ENCODE measurements around the gene MAP1LC3B.

The MAP1LC3B gene

DNA sequence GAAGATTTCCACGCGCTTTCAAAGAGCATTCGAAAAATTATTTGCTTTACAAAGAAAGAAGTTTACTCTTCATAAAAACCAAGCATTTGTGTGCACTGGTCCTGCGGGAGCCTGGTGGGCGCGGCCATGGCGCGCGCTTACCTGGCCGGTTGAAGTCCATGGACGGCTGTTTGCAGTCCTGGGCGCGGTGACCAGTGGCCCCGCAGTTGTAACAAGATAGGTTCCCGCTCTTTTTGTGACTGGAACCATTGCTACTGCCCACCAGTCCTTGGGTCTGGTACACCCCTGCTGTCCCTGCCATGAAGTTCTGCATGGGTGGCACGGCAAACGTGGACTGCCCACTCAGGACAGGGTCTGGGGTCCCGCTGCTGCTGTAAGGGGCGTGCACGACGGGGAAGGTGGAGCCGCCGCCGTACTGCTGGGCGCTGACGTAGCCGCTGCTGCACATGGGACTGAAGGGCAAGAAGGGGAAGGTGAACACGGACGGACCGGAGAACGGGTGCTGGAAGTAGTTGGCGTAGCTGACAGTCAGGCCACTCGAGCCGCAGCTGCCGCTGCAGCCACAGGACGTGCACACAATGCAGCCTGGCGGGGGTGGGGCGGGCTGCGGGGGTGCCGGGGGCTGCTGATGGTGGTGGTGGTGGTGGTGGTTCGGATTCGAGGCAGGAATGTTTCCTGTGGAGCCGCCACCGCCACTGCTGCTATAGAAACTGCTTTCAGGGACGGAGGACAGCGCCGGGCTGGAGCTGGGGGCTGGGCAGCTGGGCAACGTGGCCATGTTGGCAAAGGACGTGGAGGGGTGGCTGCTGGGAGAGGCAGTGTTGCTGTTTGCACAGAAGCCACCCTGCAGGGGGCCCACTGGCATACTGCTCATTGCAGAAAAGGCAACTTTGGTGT is 19.5 kb downstream of the MAP1LC3B start:
- Histone ChIP-seq H3K27me3 (ENCODE audit: control insufficient read depth, low read length) (no peaks in the 10 kb centered on the region), H4K20me1 (ENCODE audit: control insufficient read depth, insufficient read depth, low read depth, low read length) (no peaks in the 10 kb centered on the region), H3K36me3 (ENCODE audit: control insufficient read depth, low read length) (no peaks in the 10 kb centered on the region; the same call in 1 of the 2 replicates), H3K27ac (ENCODE audit: low read depth, low read length) (no peak overlapping the region), H3K4me3 (ENCODE audit: low read length) (no peak overlapping the region), H3K79me2 (ENCODE audit: control insufficient read depth, low read length) (no peaks in the 10 kb centered on the region), H3K9me2 (replicated peaks; ENCODE audit: control insufficient read depth, low read length) (no peaks in the 10 kb centered on the region), H3K9me3 (ENCODE audit: control insufficient read depth, insufficient read depth, low read length) (no peaks in the 10 kb centered on the region), H3K4me1 (ENCODE audit: control insufficient read depth, low read length) (no peaks in the 10 kb centered on the region), H3K4me2 (ENCODE audit: low read length) (no peak overlapping the region), H3F3A (ENCODE audit: control insufficient read depth, insufficient read depth) (peaks cover 7% of the 10 kb centered on the region; the same call in 1 of the 2 replicates)
- TF ChIP-seq CTCF (IDR thresholded peaks at IDR 0.05; ENCODE audit: low read depth, low read length, poor library complexity, severe bottlenecking) = no peak
- no peak for TF ChIP-seq EZH2phosphoT487 (IDR thresholded peaks at IDR 0.05; ENCODE audit: borderline replicate concordance, low read length)

DNA sequence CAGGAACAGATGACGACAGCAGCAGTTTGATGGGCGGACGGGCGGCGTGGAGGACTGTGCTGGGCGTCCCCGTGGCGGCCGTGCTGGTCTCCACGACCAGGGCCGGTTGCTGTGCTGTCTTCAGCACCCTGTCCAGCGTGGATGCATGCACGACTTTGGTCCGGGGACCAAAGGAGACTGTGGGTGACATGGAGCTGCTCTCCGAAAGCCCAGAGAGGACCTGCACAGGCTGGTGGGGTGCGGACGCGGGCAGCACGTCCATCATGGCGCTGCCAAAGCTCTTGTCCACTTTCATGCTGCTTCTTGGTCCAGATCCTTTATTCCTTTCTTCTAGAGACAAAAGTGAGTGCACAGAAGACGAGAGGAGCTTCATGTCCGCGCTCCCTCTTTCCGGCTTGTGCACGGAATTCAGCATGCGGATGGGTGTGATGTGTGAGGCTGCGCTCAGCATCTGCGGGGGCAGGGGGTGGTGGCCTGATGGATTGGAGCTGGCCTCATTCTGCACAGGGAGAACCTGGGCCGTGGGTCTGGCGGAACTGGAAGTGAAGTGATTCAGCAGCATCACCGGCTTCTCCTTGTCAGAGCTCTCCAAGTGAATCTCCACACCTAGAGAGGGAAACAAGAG is 20.3 kb downstream of the MAP1LC3B start:
- H3K36me3 ChIP-seq (ENCODE audit: control insufficient read depth, low read length) = no peaks in the 10 kb centered on the region; the same call in 1 of the 2 replicates
- no peak overlapping the region for H3K4me2 ChIP-seq (ENCODE audit: low read length)
- no peaks in the 10 kb centered on the region for H3K4me1 ChIP-seq (ENCODE audit: control insufficient read depth, low read length)
- H4K20me1 ChIP-seq (ENCODE audit: control insufficient read depth, insufficient read depth, low read depth, low read length) = no peaks in the 10 kb centered on the region
- no peaks in the 10 kb centered on the region for H3K9me2 ChIP-seq (replicated peaks; ENCODE audit: control insufficient read depth, low read length)
- H3K79me2 ChIP-seq (ENCODE audit: control insufficient read depth, low read length) = no peaks in the 10 kb centered on the region
- no peaks in the 10 kb centered on the region for H3K9me3 ChIP-seq (ENCODE audit: control insufficient read depth, insufficient read depth, low read length)
- no peaks in the 10 kb centered on the region for H3K27me3 ChIP-seq (ENCODE audit: control insufficient read depth, low read length)
- no peak overlapping the region for H3K4me3 ChIP-seq (ENCODE audit: low read length)
- TF ChIP-seq EZH2phosphoT487 (IDR thresholded peaks at IDR 0.05; ENCODE audit: borderline replicate concordance, low read length) (no peak), CTCF (IDR thresholded peaks at IDR 0.05; ENCODE audit: low read depth, low read length, poor library complexity, severe bottlenecking) (no peak)
- H3F3A ChIP-seq (ENCODE audit: control insufficient read depth, insufficient read depth) = peaks cover 7% of the 10 kb centered on the region; the same call in 1 of the 2 replicates
- H3K27ac ChIP-seq (ENCODE audit: low read depth, low read length) = no peak overlapping the region

GRCh38 chr16:87412996-87413421 is 20.9 kb downstream of the MAP1LC3B start:
- Histone ChIP-seq H3K27me3 (ENCODE audit: control insufficient read depth, low read length) (no peaks in the 10 kb centered on the region), H3K4me2 (ENCODE audit: low read length) (no peak overlapping the region), H3K4me1 (ENCODE audit: control insufficient read depth, low read length) (no peaks in the 10 kb centered on the region), H3K9me2 (replicated peaks; ENCODE audit: control insufficient read depth, low read length) (no peaks in the 10 kb centered on the region), H3K36me3 (ENCODE audit: control insufficient read depth, low read length) (no peaks in the 10 kb centered on the region; the same call in 1 of the 2 replicates), H3K4me3 (ENCODE audit: low read length) (no peak overlapping the region), H3K9me3 (ENCODE audit: control insufficient read depth, insufficient read depth, low read length) (no peaks in the 10 kb centered on the region), H3K27ac (ENCODE audit: low read depth, low read length) (no peak overlapping the region), H4K20me1 (ENCODE audit: control insufficient read depth, insufficient read depth, low read depth, low read length) (no peaks in the 10 kb centered on the region), H3K79me2 (ENCODE audit: control insufficient read depth, low read length) (no peaks in the 10 kb centered on the region), H3F3A (ENCODE audit: control insufficient read depth, insufficient read depth) (peaks cover 7% of the 10 kb centered on the region; the same call in 1 of the 2 replicates)
- TF ChIP-seq CTCF (IDR thresholded peaks at IDR 0.05; ENCODE audit: low read depth, low read length, poor library complexity, severe bottlenecking) = no peak
- TF ChIP-seq EZH2phosphoT487 (IDR thresholded peaks at IDR 0.05; ENCODE audit: borderline replicate concordance, low read length) = no peak

Data from DOHH2 (cell line).